ENCODE data around the gene KAT6B.

DNA sequence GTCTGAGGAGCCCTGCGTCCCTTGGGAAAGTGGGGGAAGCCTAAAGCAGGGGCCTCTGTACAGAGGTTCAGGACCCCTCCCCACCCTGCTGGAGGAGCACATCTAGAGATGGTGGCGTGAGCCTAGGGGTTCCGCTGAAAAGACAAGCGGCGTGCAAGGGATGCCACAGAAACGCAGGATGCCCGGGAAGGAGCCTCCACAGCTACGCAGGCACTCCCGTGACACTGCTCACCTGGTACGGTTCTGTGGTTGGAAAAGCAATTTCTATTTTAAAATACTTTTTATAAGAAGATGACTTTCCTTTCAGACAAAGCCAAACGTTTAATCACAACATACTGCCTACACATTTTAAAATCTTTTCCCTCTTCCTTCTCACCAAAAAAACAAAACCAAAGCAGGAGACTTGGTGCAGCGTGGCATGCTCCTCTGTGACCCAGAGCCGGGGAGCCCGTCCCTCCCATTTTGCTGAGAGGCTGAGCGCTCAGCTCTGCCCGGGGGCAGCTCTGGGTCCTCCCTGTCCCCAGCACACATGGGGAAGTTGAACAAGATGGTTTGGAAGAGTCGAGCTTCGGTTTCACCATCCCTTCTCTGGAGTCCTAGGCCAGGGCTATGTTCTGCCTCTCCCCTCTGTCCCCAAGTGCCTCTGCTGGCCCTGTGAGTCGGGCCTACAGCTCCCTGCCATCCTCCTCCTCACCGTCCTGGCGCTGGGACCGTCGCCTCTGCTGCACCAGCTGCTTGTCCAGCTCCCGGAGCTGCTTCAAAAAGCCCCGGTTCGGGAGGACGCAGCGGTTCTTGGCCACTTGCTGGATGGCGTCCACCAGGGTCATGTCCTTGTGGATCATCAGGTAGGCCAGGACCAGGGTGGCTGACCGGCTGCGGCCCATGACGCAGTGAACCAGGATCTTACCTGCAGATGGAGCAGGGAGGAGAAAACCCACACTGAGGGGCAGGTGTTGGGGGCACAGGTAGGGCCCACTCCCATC is 211.1 kb downstream of the KAT6B start:
- TF ChIP-seq, protein P1, sequence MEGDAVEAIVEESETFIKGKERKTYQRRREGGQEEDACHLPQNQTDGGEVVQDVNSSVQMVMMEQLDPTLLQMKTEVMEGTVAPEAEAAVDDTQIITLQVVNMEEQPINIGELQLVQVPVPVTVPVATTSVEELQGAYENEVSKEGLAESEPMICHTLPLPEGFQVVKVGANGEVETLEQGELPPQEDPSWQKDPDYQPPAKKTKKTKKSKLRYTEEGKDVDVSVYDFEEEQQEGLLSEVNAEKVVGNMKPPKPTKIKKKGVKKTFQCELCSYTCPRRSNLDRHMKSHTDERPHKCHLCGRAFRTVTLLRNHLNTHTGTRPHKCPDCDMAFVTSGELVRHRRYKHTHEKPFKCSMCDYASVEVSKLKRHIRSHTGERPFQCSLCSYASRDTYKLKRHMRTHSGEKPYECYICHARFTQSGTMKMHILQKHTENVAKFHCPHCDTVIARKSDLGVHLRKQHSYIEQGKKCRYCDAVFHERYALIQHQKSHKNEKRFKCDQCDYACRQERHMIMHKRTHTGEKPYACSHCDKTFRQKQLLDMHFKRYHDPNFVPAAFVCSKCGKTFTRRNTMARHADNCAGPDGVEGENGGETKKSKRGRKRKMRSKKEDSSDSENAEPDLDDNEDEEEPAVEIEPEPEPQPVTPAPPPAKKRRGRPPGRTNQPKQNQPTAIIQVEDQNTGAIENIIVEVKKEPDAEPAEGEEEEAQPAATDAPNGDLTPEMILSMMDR (IDR thresholded peaks at IDR 0.05): no peak
- no peak for TF ChIP-seq POLR2A (IDR thresholded peaks at IDR 0.05)
